Posterior vena cava (tissue), 2 donors: ENCODE measurements around the gene NAALADL2. TPM values are rescaled to one million over a fixed set of nuclear protein-coding genes. Genes with fewer than 3 reads are reported as not detected.
"Not testable (repeated sequence)": the region's sequence is repeated elsewhere in the genome, so short reads cannot be mapped to it uniquely, and the experiment has no call there.

Experiments
- DNase-seq: peaks from one replicate; pipeline ENCODE4 v3.0.0-alpha.2; 2020; ENCODE audit warnings: low spot score
- intact Hi-C, 2 donors: fragments of 100-400 bp; cut with DNase I; formaldehyde crosslinking; loops; one replicate each; pipeline versions ENCODE4 v1.14.1 to v1.14.2; 2022 to 2023
- total RNA-seq, 2 donors: library from RNA; stranded (reverse); fragmentation: NEBNext Ultra II Directional; extraction: Animal tissue kit (Norgen Biotek cat#: 25700); gene quantifications; one replicate each; pipeline ENCODE4 v1.2.1, GENCODE V29; 2021
- donor health status: DM: yes; HTN: yes; CAD: no.
- donor health status: DM: yes; HTN: yes; CAD: no.

Gene NAALADL2
- total RNA-seq, 2 donors from 2014 or later: 12.3 to 18.2 TPM

DNA sequence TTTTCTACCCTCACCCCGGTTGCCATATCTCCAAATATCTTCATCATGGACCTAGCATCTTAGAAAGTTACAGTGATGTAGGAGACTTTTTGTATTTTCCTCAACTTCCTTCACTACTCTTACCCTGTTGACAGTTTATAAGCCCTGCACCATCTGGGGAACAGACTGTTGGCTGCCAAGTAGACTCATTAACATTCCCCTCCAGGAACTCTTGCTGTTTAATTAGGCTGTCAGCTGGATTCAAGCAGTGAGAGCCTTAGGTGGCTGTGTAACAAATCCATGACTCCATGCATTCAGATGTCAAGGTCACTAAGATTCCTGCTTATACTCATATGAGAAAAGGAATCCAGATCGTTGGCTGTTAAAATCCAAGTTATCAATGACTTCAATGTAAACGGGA, 198.3 kb downstream of the NAALADL2 start:
- intact Hi-C loops: no loop called here
- no peak for DNase-seq

DNA sequence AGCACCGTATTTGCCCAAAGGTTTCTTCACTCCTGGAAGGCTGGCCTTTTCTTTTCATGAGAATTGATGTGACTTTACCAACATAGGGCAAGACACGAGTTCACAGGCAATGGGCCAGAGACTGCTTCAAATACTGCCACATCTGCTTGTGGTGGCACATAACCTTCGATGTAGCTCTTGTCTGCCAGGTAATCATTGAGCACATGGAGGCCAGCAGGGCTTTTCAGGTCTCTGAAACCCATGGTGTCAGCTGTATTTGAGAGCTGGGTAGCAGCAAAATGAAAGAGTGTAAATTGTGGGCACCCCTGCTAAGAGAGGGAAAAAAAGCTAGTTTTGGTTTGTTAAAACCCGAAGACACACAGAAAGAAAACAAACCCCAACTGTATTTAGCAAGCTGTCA, 200.7 kb downstream of the NAALADL2 start:
- DNase-seq: no peak
- intact Hi-C loops: no loop called here

DNA sequence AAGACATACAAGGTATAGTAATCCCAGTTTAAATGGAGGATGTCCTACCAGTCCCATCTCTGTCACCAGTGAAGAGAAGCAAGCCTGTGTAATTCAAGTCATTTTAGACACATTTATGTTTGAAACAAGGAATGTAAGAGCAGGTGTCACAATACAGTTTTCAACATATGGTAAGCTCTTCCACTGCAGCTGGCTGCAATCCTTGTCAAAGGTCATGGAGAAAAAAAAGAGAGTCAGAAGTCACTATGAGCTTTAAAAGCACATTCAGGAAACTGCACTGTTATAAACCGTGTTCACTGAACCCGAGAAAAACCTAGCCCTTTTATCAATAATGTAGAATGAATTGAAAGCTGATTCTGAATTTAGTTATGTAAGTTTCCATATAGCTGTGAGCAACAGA, 206.4 kb downstream of the NAALADL2 start:
- intact Hi-C loops: no loop called here
- DNase-seq: no peak

DNA sequence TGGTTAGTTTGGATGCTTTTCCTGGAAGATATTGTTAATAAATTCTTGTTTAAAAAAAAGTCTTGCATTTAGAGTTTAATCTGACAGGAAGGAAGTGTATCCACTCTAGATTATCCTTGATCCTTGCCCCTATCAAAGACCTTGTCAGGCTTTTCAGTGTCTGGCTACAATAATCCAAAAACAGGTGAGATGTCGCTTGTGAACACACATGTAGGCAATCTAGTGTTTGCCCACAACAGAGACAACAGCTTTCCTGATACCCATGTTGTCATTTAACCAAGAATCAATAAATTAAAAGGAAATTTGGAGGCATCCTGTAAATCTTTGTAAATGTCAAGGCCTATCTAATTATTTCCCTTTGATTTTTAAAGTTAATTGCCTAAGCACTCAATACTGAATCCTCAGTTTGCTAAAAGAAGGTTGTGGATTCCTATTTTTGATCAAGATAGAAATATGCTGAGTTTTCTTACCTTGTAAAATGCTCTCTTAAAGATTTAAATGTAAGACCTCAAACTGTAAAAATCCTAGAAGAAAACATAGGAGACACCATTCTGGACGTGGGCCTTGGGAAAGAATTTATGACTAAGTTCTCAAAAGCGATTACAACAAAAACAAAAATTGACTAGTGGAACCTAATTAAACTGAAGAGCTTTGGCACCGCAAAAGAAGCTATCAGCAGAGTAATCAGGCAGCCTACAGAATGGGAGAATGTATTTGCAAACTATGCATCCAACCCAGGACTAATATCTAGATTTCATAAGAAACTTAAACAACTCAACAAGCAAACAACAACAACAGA, 207.7 kb downstream of the NAALADL2 start:
- no peak for DNase-seq
- intact Hi-C loops: no loop called here

DNA sequence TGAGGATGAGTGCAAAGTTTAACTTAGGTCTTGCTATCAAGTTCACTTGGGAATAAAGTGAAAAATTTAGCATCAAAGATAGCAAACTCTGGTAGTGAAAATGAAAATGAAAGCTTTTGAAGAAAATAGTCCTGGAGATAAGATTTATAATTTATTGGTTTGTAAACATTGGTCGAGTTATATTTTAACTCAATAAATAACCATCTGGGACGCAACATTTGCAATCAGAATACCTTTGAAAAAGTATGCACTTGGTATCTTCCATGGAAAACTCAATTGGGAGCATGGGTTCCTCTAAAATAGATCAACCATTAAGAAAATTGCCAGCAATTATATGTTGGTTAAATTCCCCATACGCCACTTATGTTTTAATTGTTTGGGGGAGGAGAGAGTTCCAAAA, 209.5 kb downstream of the NAALADL2 start:
- intact Hi-C loops: no loop called here
- DNase-seq: no peak

DNA sequence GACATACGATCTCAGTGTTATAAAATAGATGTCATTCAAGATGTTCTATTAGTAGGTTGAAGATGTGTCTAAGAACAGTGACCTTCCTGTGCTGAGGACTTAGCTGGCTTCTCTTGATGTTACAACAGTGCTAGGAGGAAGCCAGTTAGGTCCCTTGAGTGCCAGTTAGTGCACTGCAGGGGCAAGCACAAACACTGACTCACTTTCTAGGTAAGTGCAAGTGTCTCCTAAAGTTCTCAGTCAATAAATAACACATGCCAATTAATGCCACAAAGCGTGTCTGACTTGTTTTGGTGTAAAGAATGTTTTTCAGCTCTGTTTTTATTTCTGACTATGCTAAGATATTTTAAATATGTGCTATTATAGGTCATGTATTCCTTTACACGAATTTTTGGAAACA, 211.8 kb downstream of the NAALADL2 start:
- intact Hi-C loops: no loop called here

DNA sequence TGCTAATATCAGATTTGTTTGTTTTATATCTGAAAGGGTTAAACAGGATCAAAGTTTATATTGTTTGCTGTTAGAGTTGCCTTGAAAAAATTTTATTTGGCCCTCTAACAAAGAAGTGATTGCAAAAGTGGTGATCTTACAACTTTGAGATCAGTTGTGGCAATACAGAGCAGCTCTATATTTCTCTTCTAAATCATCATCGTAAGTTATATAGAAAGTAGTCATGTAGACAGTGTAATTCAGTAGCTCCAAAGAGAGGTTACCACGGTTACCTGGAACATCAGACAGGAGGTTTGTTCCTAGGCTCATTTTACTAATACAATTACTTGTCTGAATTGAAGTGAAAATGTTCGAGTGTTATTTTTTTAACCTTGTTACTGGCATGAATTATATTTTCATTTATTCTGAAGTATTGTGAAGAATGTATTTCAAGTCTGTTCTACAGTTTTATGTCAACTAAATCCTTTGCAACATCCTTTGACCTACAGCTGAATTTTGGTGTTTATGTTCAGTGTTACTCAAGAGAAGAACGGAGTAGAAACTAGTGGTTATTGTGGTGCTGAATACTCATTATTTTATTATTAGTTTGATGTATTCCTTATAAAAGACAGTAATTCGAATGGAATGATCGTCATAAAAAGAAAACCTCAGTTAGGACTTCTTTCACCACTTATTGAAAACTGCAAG, 214.2 kb downstream of the NAALADL2 start:
- no peak for DNase-seq
- intact Hi-C loops: no loop called here

More for the DNA sequence above, 211.8 kb downstream of the NAALADL2 start:
- DNase-seq: no peak

DNA sequence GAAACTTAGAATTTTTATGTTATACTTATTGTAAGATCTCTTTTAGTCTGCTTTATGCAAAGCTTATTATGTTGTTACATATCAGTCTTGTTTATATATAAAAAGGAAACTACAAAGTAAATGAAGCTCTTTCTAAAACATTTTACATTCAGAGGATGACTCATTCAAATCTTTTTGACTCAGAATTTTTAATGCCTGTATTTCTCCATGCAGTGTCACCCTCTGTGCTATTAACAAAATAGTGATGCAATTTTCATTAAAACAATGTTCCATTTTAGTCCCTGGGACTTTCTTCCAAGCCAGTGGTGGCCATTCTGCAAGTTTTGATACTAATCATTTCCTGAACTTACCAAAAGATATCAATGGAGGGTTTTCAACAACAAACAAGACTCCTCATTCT, 216.1 kb downstream of the NAALADL2 start:
- intact Hi-C loops: no loop called here
- no peak for DNase-seq

DNA sequence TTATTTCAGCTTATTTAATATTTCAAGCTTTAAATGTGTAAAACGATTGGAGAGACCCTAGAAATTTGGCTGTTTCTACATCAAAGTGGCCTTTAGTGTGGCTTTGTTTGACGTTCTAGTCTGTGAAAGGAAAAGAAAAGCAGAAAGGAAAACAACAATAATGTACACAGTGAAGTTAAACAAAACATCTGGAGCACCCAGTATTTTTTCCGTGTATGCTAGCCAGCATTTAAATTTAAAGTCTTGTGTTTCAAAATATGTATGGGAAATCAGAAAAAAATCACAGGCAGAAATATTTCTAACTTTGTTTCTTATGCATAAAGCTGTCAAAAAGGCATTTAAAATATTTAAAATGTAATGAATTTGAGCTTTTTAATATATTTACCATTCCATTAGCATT, 218.1 kb downstream of the NAALADL2 start:
- intact Hi-C loops: no loop called here
- DNase-seq: no peak

DNA sequence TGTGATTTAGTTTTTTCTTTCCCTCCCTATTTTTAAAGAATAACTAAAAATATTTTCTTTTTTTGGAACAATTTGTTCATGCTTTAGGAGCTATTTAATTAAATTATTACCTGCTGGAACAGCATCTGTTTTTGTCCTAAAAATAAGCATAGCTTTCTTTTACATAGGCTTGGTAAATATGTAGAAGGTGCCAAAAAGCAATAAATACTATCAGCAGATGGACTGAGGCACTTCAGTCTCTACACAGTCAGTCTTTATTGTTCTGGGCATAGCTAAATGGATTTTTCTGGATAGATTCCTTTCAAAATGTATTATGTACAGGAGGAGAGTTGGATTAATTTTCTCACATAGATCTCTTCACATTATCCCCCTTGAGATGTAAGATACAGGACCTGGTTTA, 223.5 kb downstream of the NAALADL2 start:
- no peak for DNase-seq
- intact Hi-C loops: no loop called here

DNA sequence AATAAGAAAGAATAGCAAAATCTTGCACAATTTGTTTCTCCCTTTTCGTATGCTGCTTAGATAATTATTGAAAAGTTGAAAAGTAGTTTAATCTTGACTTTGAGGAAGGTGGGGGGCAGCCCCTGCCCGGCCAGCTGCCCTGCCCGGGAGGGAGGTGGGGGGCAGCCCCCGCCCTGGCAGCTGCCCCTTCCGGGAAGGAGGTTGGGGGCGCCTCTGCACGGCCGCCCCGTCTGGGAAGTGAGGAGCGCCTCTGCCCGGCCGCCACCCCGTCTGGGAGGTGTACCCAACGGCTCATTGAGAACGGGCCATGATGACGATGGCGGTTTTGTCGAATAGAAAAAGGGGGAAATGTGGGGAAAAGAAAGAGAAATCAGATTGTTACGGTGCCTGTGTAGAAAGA, 228.0 kb downstream of the NAALADL2 start:
- DNase-seq, intact Hi-C loops: not testable (repeated sequence)

DNA sequence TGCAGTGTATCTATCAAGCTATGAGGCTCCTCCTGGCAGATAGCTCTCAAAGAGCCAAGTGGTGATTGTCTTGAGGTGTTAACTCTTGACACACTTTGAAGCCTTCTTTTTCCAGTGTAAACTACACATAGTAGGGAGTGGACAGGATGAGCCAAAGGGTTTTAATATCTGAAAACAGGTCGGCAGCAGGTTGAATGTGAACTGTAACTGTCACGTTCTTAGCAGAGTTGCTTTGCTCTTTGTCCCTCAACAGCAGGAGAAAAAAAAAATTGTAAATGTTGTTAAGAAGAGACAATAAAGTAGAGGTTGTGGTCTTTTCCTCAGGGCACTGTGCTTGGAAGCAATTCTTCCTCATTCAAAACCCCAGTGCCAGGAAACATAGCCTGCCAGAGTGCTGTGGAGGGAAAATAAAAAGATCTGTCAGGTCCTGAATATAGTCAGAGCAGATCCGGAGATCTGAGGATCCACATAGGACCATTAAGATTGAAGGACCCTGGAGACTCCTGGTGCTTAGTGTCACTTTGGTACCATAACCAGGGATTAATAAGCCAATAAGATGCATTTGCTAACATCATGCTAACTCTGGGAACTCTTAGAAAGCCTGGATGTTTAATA, 229.7 kb downstream of the NAALADL2 start:
- intact Hi-C loops: no loop called here
- no peak for DNase-seq

DNA sequence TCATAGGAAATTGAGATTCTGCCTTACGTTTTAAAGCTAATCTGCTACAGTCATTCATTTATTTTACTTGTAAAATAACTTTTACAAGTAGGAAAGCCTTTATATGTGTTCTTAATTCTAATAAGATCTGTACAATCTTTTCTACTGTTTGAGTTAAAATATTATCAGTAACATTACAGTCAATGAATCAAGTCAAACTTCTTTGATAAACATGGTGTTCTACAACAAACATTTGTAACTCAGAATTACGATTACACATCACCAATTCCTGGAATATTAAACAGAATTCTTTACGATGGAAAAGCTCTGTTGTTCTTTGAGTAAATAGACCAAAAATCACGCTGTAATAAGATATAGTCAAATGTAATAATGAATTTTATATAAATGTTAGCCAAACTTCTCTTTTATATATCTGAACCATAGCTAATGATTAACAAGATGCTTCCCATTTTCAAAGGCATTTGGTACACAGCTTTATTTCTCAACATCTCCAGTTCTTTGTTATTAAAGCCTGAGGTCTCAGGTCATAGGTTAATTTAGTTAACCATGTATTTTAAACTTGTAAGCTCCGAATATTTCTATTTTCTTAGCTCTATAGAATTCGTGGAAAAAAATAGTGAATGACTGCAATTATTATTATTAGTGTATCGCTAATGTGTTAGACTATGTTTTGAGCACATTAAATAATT, 232.4 kb downstream of the NAALADL2 start:
- intact Hi-C loops: no loop called here
- no peak for DNase-seq

DNA sequence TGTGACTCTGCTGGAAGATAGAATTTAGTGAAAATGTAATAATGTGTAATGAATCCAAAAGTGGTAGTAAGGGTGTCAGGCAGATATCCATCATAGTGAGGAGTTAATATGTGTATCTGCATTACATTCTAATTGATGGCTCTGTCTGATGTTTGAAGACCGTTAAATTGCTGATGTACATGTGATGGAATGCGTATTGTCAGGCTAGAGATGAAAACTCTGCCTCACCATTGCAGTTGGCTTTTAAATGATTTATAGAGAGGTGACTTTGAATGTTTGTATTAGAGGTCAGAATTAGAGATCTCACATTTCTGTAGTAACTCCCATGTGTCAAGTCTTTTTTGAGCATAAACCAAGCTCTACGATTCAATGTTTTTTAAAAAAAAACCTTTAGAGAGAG, 234.6 kb downstream of the NAALADL2 start:
- no peak for DNase-seq
- intact Hi-C loops: no loop called here

DNA sequence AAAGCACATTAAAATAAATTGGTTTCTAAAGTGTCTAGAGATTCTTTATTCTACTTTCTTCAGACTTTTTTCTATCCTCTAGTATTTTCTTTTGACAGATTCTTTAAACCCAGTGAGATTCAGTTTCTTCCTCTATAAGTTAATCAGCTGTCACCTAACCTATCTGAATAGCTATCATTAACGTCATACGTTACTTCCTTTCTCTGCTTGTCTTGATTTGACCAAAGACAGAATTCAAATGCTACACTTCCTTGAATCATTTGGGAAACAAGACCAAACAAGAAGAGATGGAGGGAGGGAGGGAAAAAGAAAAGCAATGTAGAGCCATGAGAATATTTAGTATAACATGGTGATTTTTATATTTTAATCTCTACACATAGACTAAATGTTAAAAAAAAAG, 235.2 kb downstream of the NAALADL2 start:
- intact Hi-C loops: no loop called here
- DNase-seq: no peak

DNA sequence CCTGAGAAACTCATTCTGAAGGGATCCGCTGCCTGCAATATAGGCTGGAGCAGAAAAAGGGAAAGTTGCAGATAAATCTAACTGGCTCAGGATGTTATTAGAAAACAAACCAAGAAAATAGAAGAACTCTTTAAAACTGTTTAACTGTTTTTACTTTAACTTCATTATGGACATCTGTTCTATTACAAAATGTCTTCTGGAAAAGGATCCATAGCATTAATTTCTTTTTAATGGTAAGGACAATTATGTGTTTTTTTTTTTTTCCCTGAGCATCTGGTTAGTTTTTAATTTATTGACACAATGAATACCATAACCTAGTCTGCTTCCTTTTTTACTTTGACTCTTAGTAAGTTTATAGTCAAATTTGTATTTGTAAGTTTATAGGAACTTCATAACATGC, 239.5 kb downstream of the NAALADL2 start:
- no peak for DNase-seq
- intact Hi-C loops: no loop called here

DNA sequence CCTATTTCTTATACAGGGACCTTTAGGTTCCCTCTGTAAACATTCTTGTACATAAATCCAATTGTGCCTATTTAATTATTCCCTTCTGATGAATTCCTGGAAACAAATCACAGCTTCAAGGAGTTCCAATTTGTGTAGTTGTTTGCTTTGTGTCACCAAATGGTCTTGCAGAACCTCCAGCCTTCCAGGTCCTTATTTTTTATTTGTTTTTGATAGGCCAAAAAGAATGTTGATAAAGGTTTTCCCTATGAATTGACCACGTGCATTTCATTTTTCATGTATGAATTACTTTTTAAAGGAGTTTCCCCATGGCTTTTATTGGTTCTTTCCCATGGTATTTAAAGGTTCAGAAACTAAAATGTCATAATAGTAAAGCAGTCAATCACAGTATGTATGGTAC, 243.0 kb downstream of the NAALADL2 start:
- no peak for DNase-seq
- intact Hi-C loops: no loop called here

DNA sequence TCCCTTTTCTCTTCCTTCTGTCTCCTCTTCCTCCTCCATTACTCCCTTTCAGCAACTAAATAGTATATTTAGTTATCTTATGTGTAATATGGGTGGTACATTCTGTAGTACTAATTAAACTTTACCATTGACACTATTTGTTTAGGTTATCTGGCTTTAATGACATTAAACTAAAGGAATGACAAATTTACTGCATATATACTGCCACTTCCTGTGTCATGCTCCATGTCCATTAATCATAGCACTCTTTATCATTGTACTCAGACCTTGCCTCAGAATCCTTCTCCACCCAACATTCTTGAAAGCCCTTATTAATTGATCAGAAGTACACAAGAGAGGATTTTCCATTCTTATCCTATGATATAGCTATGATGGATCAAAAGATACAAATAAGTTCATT, 244.2 kb downstream of the NAALADL2 start:
- intact Hi-C loops: no loop called here
- no peak for DNase-seq

DNA sequence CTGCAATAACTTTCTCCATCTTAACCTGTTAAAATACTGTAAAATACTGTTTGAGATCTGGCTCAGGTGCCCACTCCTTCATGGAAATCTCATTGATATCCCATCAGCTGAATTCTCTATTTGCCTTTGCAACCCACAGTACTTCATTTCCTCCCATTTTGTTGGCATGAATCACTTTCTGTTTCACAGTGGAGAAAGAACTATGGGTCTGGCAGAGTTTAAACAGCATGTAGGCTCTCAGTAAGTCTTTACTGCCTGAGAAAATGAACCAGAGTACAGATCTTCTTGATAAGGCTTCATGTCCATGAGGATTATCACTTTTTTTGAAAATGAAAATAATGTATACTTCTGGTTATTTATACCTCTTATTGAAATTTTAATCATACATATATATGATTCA, 245.9 kb downstream of the NAALADL2 start:
- intact Hi-C loops: no loop called here
- no peak for DNase-seq

DNA sequence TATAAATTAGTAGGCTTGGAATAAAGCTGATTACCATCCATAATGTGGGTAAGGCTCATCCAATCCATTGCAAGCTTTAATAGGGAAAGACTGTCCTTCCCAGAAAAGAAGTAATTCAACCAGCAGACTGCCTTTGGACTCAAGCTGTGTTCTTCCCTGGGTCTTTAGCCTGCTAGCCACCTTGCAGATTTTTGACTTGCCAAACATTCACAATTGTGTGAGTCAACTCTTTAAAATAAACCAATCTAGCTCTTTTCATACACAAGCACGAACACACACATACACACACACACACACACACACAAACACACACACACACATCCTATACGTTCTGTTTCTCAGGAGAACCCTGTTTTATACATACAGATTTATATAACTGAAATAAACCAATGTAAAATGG, 248.1 kb downstream of the NAALADL2 start:
- intact Hi-C loops: no loop called here
- no peak for DNase-seq
